LNCAP (cell line): Measurements from ENCODE around the gene GJB4.

ENCODE experiments used
- TF ChIP-seq, protein P1 (sequence below): fragments of 450-650 bp; IDR thresholded peaks from 2 replicates; pipeline ENCODE4 v1.5.1; 2017; ENCODE audit warnings: mild to moderate bottlenecking

Gene GJB4

DNA sequence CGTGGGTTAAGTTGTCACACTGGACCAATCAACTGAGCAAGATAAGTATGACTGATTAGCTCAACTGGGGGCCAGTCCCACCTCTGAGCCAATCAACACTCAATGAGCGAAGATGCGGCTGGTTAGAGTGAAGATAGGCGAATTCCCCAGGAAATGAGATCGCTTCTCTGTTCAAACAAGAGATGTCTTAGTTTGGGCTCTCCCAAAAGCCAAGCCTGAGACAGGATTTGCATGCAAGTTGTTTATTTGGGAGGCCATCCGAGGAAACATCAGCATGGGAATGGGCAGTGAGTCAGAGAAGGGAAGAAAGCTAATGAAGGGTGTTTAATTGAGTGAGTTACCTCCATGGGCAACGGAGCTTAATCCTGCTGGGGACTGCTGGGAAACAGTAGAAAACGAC, 9.5 kb upstream of the GJB4 start:
- TF ChIP-seq, protein P1, sequence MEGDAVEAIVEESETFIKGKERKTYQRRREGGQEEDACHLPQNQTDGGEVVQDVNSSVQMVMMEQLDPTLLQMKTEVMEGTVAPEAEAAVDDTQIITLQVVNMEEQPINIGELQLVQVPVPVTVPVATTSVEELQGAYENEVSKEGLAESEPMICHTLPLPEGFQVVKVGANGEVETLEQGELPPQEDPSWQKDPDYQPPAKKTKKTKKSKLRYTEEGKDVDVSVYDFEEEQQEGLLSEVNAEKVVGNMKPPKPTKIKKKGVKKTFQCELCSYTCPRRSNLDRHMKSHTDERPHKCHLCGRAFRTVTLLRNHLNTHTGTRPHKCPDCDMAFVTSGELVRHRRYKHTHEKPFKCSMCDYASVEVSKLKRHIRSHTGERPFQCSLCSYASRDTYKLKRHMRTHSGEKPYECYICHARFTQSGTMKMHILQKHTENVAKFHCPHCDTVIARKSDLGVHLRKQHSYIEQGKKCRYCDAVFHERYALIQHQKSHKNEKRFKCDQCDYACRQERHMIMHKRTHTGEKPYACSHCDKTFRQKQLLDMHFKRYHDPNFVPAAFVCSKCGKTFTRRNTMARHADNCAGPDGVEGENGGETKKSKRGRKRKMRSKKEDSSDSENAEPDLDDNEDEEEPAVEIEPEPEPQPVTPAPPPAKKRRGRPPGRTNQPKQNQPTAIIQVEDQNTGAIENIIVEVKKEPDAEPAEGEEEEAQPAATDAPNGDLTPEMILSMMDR, result no peak

DNA sequence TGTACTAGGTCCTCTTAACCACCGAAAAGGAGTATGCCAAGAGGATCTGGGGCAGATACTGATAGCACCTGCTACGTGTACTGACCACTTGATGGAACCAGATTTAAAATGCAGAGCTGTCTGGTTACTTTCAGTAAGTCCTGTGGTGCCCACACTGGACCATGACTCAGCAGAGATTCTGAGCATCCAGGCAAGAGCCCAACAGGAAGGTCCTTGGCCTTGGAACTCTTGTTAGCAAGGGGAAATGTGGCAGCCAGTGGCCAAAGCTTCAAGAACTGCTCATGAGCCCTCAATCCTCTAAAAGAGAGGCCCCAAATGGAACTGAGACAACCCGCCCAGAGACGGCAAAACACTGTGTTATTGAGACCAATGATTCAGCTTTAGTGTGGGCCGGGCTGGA, 8.9 kb upstream of the GJB4 start:
- TF ChIP-seq, protein P1, result no peak

DNA sequence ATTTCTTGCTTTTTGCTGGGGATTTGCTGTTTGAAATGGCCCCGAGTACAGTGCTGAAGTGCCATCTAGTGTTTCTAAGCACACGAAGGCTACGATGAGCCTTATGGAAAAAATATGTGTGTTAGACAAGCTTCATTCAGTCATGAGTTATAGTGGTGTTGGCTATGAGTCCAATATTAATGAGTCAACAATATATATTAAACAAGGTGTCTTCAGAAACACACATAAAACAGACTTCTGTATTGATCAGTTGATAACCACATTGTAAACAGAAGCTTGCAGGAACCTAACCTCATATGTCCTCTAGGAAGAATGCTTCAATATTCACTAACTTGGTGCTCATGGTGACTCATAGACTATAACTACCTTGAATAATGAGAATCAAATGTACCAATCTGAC, 6.4 kb upstream of the GJB4 start:
- TF ChIP-seq, protein P1, result peak; percentile 23; the same call in 1 of the 2 replicates

DNA sequence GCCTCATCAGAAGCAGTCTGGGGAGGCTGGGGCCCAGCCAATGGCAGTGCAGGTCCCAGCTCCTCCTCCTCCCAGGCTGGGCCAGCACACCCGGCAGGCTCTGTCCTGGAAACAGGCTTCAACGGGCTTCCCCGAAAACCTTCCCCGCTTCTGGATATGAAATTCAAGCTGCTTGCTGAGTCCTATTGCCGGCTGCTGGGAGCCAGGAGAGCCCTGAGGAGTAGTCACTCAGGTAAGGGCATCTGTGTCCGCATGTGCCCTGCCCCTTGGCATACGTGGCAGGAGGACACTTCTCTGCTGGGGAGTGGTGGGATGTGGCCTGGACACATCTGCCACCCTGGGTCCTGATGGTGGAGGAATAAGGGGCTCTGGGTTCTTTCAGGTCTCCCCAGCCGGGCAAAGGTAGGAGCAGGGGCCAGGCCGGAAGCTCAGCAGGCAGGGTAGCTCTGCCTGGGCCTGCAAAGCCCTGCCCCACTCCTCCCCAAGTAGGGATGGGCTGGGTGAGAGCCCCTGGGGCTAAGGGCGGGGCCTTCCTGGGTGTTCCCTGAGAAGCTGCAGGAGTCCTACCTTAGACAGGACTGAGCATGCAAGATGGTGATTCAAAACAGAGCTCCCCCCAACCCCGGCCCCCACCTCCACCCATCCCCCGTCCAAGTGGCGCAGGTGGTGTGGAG, 4.4 kb upstream of the GJB4 start, which contains the start of gene GJB5:
Gene GJB5, plus strand, starts transcription at position 84 of the 674 bp plus-strand sequence. CDS start 2,284 bp downstream, outside the sequence.
- TF ChIP-seq, protein P1, result no peak

DNA sequence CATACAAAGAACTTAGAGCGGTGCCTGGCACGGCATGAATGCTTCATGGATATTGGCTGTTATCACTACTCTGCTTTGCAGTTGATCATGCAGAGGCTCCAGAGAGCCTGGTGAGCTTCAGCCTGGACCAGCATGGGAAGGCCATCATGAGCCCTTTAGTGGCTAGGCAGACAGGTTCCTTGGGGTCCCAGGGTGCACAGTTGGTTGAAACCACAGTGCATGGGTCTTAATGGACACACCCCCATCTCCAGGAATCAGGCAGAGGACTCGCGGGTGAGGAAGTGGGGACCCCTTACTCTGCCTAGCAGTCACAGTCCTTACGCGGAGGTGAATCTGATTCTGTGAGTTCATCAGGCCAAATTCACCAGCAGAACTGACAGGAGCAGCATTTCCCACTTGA, 3.6 kb upstream of the GJB4 start:
- TF ChIP-seq, protein P1, result no peak

DNA sequence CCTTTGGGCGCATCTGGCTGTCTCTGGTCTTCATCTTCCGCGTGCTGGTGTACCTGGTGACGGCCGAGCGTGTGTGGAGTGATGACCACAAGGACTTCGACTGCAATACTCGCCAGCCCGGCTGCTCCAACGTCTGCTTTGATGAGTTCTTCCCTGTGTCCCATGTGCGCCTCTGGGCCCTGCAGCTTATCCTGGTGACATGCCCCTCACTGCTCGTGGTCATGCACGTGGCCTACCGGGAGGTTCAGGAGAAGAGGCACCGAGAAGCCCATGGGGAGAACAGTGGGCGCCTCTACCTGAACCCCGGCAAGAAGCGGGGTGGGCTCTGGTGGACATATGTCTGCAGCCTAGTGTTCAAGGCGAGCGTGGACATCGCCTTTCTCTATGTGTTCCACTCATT, 2.2 kb upstream of the GJB4 start:
- TF ChIP-seq, protein P1, result no peak

DNA sequence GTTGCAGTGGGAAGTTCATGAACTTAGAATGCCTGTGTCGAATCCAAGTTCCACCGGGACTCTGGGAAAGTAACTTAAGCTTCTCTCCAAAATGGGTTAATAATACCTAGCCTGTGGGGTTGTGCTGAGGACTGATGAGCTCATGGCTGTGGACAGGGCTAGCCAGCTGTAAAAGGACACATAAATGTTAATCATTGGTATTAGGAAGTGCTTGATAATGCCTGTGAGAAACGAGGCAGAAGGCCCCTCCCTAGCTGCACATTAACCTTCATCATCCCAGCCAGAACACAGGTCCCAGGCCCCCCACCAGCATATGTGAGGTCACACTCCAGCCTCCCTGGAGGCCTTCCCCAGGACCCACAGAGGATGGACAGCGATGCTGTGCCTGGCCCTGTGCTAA, 789 bp upstream of the GJB4 start:
- TF ChIP-seq, protein P1, result no peak
